Liver (tissue), 3 donors: ENCODE results near the gene DIRAS2.

Experiments used
- EGR1 ChIP-seq, 2 donors: IDR thresholded peaks; 2 replicates each; pipeline ENCODE4 v1.6.1; 2016 to 2018; ENCODE audit warnings: antibody characterized with exemption in 2 of 2, low read depth in 2 of 2
- GABPA ChIP-seq, 2 donors: IDR thresholded peaks in 1 of 2; conservative IDR thresholded peaks in 1 of 2; 2 replicates each; pipeline ENCODE4 v1.6.1; 2016; ENCODE audit warnings: antibody characterized with exemption in 2 of 2, mild to moderate bottlenecking in 1 of 2, moderate library complexity in 1 of 2
- TF ChIP-seq, protein P1 (sequence below): fragments of 150-350 bp; IDR thresholded peaks from 2 replicates; pipeline ENCODE4 v1.5.1; 2017; ENCODE audit warnings: improper control_type of control experiment, low read depth, low read length; ENCODE audit not compliant: missing input control
- donor health status: healthy.
- donor health status: healthy.

DNA sequence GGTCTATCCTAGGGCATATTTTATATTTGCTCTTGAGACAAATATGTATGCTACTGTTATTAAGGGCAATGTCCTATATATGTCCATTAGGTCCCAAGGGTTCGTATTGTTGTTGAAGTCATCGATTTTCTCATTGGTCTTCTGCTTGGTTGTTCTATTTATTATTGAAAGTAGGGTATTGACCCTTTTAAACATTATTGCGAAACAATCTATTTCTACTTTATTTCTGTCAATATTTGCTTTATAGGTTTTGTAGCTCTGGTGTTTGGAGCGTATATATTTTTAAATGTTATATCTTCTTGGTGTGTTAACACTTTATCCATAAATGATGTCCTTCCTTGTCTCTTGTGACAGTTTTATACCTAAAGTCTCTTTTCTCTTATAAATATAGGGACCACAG is 16.2 kb upstream of the DIRAS2 start:
- TF ChIP-seq GABPA (IDR thresholded peaks at IDR 0.05 in 1 of 2, conservative IDR thresholded peaks at IDR 0.05 in 1 of 2) (no peak), EGR1 (IDR thresholded peaks at IDR 0.05; ENCODE audit: low read depth in 2 of 2) (no peak)
- TF ChIP-seq, protein P1, sequence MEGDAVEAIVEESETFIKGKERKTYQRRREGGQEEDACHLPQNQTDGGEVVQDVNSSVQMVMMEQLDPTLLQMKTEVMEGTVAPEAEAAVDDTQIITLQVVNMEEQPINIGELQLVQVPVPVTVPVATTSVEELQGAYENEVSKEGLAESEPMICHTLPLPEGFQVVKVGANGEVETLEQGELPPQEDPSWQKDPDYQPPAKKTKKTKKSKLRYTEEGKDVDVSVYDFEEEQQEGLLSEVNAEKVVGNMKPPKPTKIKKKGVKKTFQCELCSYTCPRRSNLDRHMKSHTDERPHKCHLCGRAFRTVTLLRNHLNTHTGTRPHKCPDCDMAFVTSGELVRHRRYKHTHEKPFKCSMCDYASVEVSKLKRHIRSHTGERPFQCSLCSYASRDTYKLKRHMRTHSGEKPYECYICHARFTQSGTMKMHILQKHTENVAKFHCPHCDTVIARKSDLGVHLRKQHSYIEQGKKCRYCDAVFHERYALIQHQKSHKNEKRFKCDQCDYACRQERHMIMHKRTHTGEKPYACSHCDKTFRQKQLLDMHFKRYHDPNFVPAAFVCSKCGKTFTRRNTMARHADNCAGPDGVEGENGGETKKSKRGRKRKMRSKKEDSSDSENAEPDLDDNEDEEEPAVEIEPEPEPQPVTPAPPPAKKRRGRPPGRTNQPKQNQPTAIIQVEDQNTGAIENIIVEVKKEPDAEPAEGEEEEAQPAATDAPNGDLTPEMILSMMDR: no peak
